IMR-90 (cell line): Measurements from ENCODE around the gene BRAF. TPM values are rescaled to one million over a fixed set of nuclear protein-coding genes. Genes with fewer than 3 reads are reported as not detected.
"Not testable (repeated sequence)": the region's sequence is repeated elsewhere in the genome, so short reads cannot be mapped to it uniquely, and the experiment has no call there.

Experiments used
- ATAC-seq: fragments of 200-7000 bp; cut with Tn5 transposase; 2 replicates; pipeline ENCODE4 v1.9.1; 2020; ENCODE audit warnings: low read depth, mild to moderate bottlenecking, moderate library complexity
- BruUV-seq: library from RNA; stranded (reverse); fragments of 400-500 nt; replicated peaks from 2 replicates; lab custom pipeline; 2021; lab: Mats Ljungman, UMichigan
- CTCF ChIA-PET: fragments of 300-600 bp; formaldehyde crosslinking; extraction: SDS; loops from one replicate; lab custom pipeline; 2021; ENCODE audit warnings: antibody characterized with exemption; lab: Yijun Ruan, JAX
- POLR2A ChIA-PET: fragments of 300-600 bp; sonication (Branson Sonifier 250); formaldehyde crosslinking; loops from one replicate; lab custom pipeline; 2022; ENCODE audit warnings: antibody characterized with exemption; ENCODE audit not compliant: unreplicated experiment; lab: Charles Lee
- DNase-seq: peaks from one replicate; pipeline ENCODE4 v3.0.0; 2013
- H2AFZ ChIP-seq: replicated peaks from 2 replicates; pipeline ENCODE3; 2013; ENCODE audit warnings: low read length, mild to moderate bottlenecking; ENCODE audit not compliant: poor library complexity
- H2AK5ac ChIP-seq: 2 replicates; pipeline ENCODE4 v1.6.1; 2013; ENCODE audit warnings: low read depth, low read length, inconsistent platforms
- H2AK9ac ChIP-seq: replicated peaks from 2 replicates; pipeline ENCODE3; 2013; ENCODE audit warnings: mild to moderate bottlenecking, low read depth, low read length, moderate library complexity; ENCODE audit not compliant: poor library complexity
- H2BK120ac ChIP-seq: 2 replicates; pipeline ENCODE4 v1.6.1; 2013; ENCODE audit warnings: low read depth, low read length, inconsistent platforms
- H2BK15ac ChIP-seq: 3 replicates; pipeline ENCODE4 v1.6.1; 2013; ENCODE audit warnings: low read depth, low read length, inconsistent platforms
- H2BK20ac ChIP-seq: 2 replicates; pipeline ENCODE4 v1.6.1; 2013; ENCODE audit warnings: low read depth, mild to moderate bottlenecking, inconsistent platforms, low read length, moderate library complexity
- H2BK5ac ChIP-seq: 2 replicates; pipeline ENCODE4 v1.6.1; 2013; ENCODE audit warnings: mild to moderate bottlenecking, low read depth, low read length, inconsistent platforms; ENCODE audit not compliant: poor library complexity, severe bottlenecking
- H3K14ac ChIP-seq: replicated peaks from 2 replicates; pipeline ENCODE4 v1.6.1; 2013; ENCODE audit warnings: low read depth, low read length, inconsistent platforms
- H3K18ac ChIP-seq: 2 replicates; pipeline ENCODE4 v1.6.1; 2013; ENCODE audit warnings: low read depth, low read length, control low read depth
- H3K23ac ChIP-seq: 2 replicates; pipeline ENCODE4 v1.6.1; 2013; ENCODE audit warnings: low read depth, low read length, inconsistent platforms
- H3K27ac ChIP-seq: 2 replicates; pipeline ENCODE4 v1.5.1; 2013; ENCODE audit warnings: mild to moderate bottlenecking, control low read depth, low read length; ENCODE audit not compliant: insufficient read depth
- H3K27me3 ChIP-seq: 2 replicates; pipeline ENCODE4 v1.6.1; 2013; ENCODE audit warnings: low read length; ENCODE audit not compliant: control insufficient read depth, insufficient read depth
- H3K36me3 ChIP-seq: 2 replicates; pipeline ENCODE4 v1.6.1; 2013; ENCODE audit warnings: low read length, mixed read lengths; ENCODE audit not compliant: control insufficient read depth, insufficient read depth
- H3K4ac ChIP-seq: 2 replicates; pipeline ENCODE4 v1.6.1; 2013; ENCODE audit warnings: low read depth, low read length, inconsistent platforms
- H3K4me1 ChIP-seq: 2 replicates; pipeline ENCODE4 v1.6.1; 2013; ENCODE audit warnings: low read length, mixed read lengths; ENCODE audit not compliant: control insufficient read depth, insufficient read depth
- H3K4me2 ChIP-seq: 2 replicates; pipeline ENCODE4 v1.6.1; 2013; ENCODE audit warnings: low read depth, mild to moderate bottlenecking, control low read depth, low read length, moderate library complexity
- H3K4me3 ChIP-seq: 2 replicates; pipeline ENCODE4 v1.5.1; 2013; ENCODE audit warnings: low read depth, mild to moderate bottlenecking, control low read depth, low read length, moderate library complexity; ENCODE audit not compliant: insufficient read depth
- H3K56ac ChIP-seq: 2 replicates; pipeline ENCODE4 v1.6.1; 2013; ENCODE audit warnings: low read length, inconsistent platforms; ENCODE audit not compliant: insufficient read depth; ENCODE audit errors: extremely low read depth
- H3K79me1 ChIP-seq, 2 experiments: 2 replicates each; pipeline ENCODE4 v1.6.1; 2013; ENCODE audit warnings: low read length in 2 of 2, inconsistent platforms in 1 of 2, low read depth in 1 of 2
- H3K9ac ChIP-seq: 2 replicates; pipeline ENCODE4 v1.6.1; 2013; ENCODE audit warnings: low read depth, low read length, control low read depth
- H3K9me1 ChIP-seq: 2 replicates; pipeline ENCODE4 v1.6.1; 2013; ENCODE audit warnings: low read length, inconsistent platforms; ENCODE audit not compliant: insufficient read depth
- H3K9me3 ChIP-seq: 2 replicates; pipeline ENCODE4 v1.6.1; 2013; ENCODE audit warnings: low read length; ENCODE audit not compliant: control insufficient read depth, insufficient read depth
- H4K20me1 ChIP-seq: 2 replicates; pipeline ENCODE4 v1.6.1; 2013; ENCODE audit warnings: low read length, inconsistent platforms; ENCODE audit not compliant: insufficient read depth
- H4K5ac ChIP-seq: 2 replicates; pipeline ENCODE4 v1.6.1; 2013; ENCODE audit warnings: mild to moderate bottlenecking, low read depth, low read length, control low read depth
- H4K8ac ChIP-seq, 2 experiments: 2 replicates each; pipeline ENCODE4 v1.6.1; 2013; ENCODE audit warnings: low read depth in 2 of 2, low read length in 2 of 2, control low read depth in 1 of 2, inconsistent platforms in 1 of 2
- H4K91ac ChIP-seq: 2 replicates; pipeline ENCODE4 v1.6.1; 2013; ENCODE audit warnings: low read depth, low read length, inconsistent platforms; ENCODE audit not compliant: insufficient read depth
- WGBS, 2 experiments: methylation state at CpG; one replicate each; pipeline versions ENCODE4 v1.1.5 to v1.1.7; 2013; ENCODE audit warnings: missing lambda C conversion rate in 2 of 2; ENCODE audit not compliant: insufficient read length in 1 of 2; ENCODE audit errors: extremely low coverage in 2 of 2; 5-methylcytosine and 5-hydroxymethylcytosine counted together
- dilution Hi-C: fragments of 300-500 bp; cut with HindIII; formaldehyde crosslinking; loops from one replicate; pipeline ENCODE4 v1.14.3; 2018; ENCODE audit warnings: low sequenced_read_pairs; ENCODE audit not compliant: unreplicated experiment
- in situ Hi-C: fragments of 300-500 bp; cut with MboI; formaldehyde crosslinking; loops from 3 replicates; pipeline ENCODE4 v1.14.3; 2019; ENCODE audit warnings: low sequenced_read_pairs, inconsistent platforms, mixed read lengths
- intact Hi-C: fragments of 100-400 bp; cut with micrococcal nuclease; formaldehyde crosslinking; loops from 2 replicates; pipeline ENCODE4 v1.10.0; 2022
- polyA plus RNA-seq, 3 experiments: library from polyadenylated mRNA; depleted of rRNA; stranded (reverse); fragments of >200 nt; gene quantifications; 2 replicates each; pipeline ENCODE4 v1.2.3, GENCODE V29; 2012; ENCODE audit warnings: low replicate concordance in 1 of 3
- total RNA-seq: library from RNA; depleted of rRNA; stranded (reverse); fragments of >200 nt; gene quantifications from 2 replicates; pipeline ENCODE4 v1.2.3, GENCODE V29; 2012

BRAF gene
- total and polyA plus RNA-seq, 2 of the 4 experiments (the other 2 are of a cell fraction): 5.7 to 12.9 TPM

- H3K9me1 ChIP-seq, H4K5ac ChIP-seq, H3K4me3 ChIP-seq, H2AK9ac ChIP-seq, H3K23ac ChIP-seq, DNase-seq, H3K27me3 ChIP-seq, H3K4ac ChIP-seq, H2BK20ac ChIP-seq, H4K20me1 ChIP-seq, H2AK5ac ChIP-seq, POLR2A ChIA-PET, intact Hi-C loops, H4K8ac ChIP-seq, H3K27ac ChIP-seq, H2BK15ac ChIP-seq, H3K14ac ChIP-seq, H3K4me1 ChIP-seq, H2BK120ac ChIP-seq, in situ Hi-C loops, H4K91ac ChIP-seq, H3K79me1 ChIP-seq, H2AFZ ChIP-seq, ATAC-seq, H3K4me2 ChIP-seq, H2BK5ac ChIP-seq, H3K36me3 ChIP-seq, dilution Hi-C loops, BruUV-seq, CTCF ChIA-PET, H3K9me3 ChIP-seq, H3K9ac ChIP-seq, H3K18ac ChIP-seq, H3K56ac ChIP-seq: not testable (repeated sequence)
- WGBS, 2 experiments: no CpG with 5 or more reads among the region's 5 CpGs
Observed at GRCh38 chr7:140942242-140942641, 17.5 kb upstream of the BRAF start.
